Measurements from ENCODE around the gene HSPA1B.

- TF ChIP-seq RFX5 (IDR thresholded peaks at IDR 0.05) = no peak
- no peak for TF ChIP-seq SREBF2 (IDR thresholded peaks at IDR 0.05)
Observed at GRCh38 chr6:31878726-31879125, 51.2 kb downstream of the HSPA1B start, which contains the start of gene SLC44A4.

Measured in A549 (cell line).